ENCODE results near the gene MMP21.

Gene MMP21

GRCh38 chr10:125756196-125756595, 19.4 kb downstream of the MMP21 start:
- TF ChIP-seq, protein P1, sequence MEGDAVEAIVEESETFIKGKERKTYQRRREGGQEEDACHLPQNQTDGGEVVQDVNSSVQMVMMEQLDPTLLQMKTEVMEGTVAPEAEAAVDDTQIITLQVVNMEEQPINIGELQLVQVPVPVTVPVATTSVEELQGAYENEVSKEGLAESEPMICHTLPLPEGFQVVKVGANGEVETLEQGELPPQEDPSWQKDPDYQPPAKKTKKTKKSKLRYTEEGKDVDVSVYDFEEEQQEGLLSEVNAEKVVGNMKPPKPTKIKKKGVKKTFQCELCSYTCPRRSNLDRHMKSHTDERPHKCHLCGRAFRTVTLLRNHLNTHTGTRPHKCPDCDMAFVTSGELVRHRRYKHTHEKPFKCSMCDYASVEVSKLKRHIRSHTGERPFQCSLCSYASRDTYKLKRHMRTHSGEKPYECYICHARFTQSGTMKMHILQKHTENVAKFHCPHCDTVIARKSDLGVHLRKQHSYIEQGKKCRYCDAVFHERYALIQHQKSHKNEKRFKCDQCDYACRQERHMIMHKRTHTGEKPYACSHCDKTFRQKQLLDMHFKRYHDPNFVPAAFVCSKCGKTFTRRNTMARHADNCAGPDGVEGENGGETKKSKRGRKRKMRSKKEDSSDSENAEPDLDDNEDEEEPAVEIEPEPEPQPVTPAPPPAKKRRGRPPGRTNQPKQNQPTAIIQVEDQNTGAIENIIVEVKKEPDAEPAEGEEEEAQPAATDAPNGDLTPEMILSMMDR (IDR thresholded peaks at IDR 0.05) = no peak
- no peaks in the 10 kb centered on the region for H3K79me2 ChIP-seq
- no peaks in the 10 kb centered on the region for H3K36me3 ChIP-seq (ENCODE audit: control insufficient read depth, insufficient read depth, low read length)
- H2AFZ ChIP-seq = no peak overlapping the region
- peaks cover 3% of the 10 kb centered on the region for H3K4me1 ChIP-seq
- no peak overlapping the region for H3K9ac ChIP-seq
- H3K9me3 ChIP-seq (ENCODE audit: control insufficient read depth, low read length) = no peaks in the 10 kb centered on the region
- H3K27ac ChIP-seq = no peak overlapping the region
- H3K4me2 ChIP-seq (ENCODE audit: low read length) = no peak overlapping the region
- no peaks in the 10 kb centered on the region for H3K27me3 ChIP-seq (ENCODE audit: control insufficient read depth, insufficient read depth, low read length)
- H3K4me3 ChIP-seq (ENCODE audit: low read depth, low read length) = no peak overlapping the region

DNA sequence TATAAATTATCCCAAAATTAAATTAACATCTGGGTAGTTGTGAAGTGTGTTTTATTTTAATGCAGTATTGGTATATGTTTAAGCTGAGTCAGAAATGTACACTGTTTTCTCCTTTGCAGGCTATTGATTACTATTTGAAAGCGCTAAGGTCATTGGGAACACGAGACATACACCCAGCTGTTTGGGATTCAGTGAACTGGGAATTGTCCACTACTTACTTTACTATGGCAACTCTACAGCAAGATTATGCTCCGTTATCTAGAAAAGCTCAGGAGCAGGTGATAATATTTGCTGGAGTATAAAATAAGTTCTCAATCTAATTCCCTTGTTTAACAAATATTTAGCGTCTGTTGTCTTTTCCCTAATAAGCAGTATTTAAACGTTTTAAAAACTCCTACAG, 28.2 kb downstream of the MMP21 start:
- H3K4me2 ChIP-seq (ENCODE audit: low read length) = no peak overlapping the region
- TF ChIP-seq, protein P1 (IDR thresholded peaks at IDR 0.05) = no peak
- no peak overlapping the region for H3K9ac ChIP-seq
- no peaks in the 10 kb centered on the region for H3K27me3 ChIP-seq (ENCODE audit: control insufficient read depth, insufficient read depth, low read length)
- H2AFZ ChIP-seq = no peak overlapping the region
- peaks cover 7% of the 10 kb centered on the region for H3K4me1 ChIP-seq
- H3K4me3 ChIP-seq (ENCODE audit: low read depth, low read length) = no peak overlapping the region
- no peaks in the 10 kb centered on the region for H3K36me3 ChIP-seq (ENCODE audit: control insufficient read depth, insufficient read depth, low read length)
- no peaks in the 10 kb centered on the region for H3K79me2 ChIP-seq
- no peak overlapping the region for H3K27ac ChIP-seq
- H3K9me3 ChIP-seq (ENCODE audit: control insufficient read depth, low read length) = no peaks in the 10 kb centered on the region

GRCh38 chr10:125744909-125745308, 30.7 kb downstream of the MMP21 start:
- Histone ChIP-seq H3K4me3 (ENCODE audit: low read depth, low read length) (no peak overlapping the region), H3K9ac (no peak overlapping the region), H3K4me1 (no peaks in the 10 kb centered on the region), H2AFZ (no peak overlapping the region), H3K36me3 (ENCODE audit: control insufficient read depth, insufficient read depth, low read length) (no peaks in the 10 kb centered on the region), H3K9me3 (ENCODE audit: control insufficient read depth, low read length) (no peaks in the 10 kb centered on the region), H3K27me3 (ENCODE audit: control insufficient read depth, insufficient read depth, low read length) (no peaks in the 10 kb centered on the region), H3K79me2 (no peaks in the 10 kb centered on the region), H3K27ac (no peak overlapping the region), H3K4me2 (ENCODE audit: low read length) (no peak overlapping the region)
- TF ChIP-seq, protein P1 (IDR thresholded peaks at IDR 0.05) = no peak

GRCh38 chr10:125742465-125742864, 33.2 kb downstream of the MMP21 start:
- Histone ChIP-seq H3K4me2 (ENCODE audit: low read length) (no peak overlapping the region), H3K27me3 (ENCODE audit: control insufficient read depth, insufficient read depth, low read length) (no peaks in the 10 kb centered on the region), H2AFZ (no peak overlapping the region), H3K79me2 (no peaks in the 10 kb centered on the region), H3K9ac (no peak overlapping the region), H3K36me3 (ENCODE audit: control insufficient read depth, insufficient read depth, low read length) (no peaks in the 10 kb centered on the region), H3K27ac (no peak overlapping the region), H3K4me3 (ENCODE audit: low read depth, low read length) (no peak overlapping the region), H3K4me1 (no peaks in the 10 kb centered on the region), H3K9me3 (ENCODE audit: control insufficient read depth, low read length) (no peaks in the 10 kb centered on the region)
- TF ChIP-seq, protein P1 (IDR thresholded peaks at IDR 0.05) = no peak

- Histone ChIP-seq H3K79me2 (no peaks in the 10 kb centered on the region), H2AFZ (no peak overlapping the region), H3K9ac (no peak overlapping the region), H3K27ac (no peak overlapping the region), H3K4me3 (ENCODE audit: low read depth, low read length) (no peak overlapping the region), H3K27me3 (ENCODE audit: control insufficient read depth, insufficient read depth, low read length) (no peaks in the 10 kb centered on the region), H3K9me3 (ENCODE audit: control insufficient read depth, low read length) (no peaks in the 10 kb centered on the region), H3K4me2 (ENCODE audit: low read length) (no peak overlapping the region), H3K36me3 (ENCODE audit: control insufficient read depth, insufficient read depth, low read length) (no peaks in the 10 kb centered on the region), H3K4me1 (no peaks in the 10 kb centered on the region)
- TF ChIP-seq, protein P1 (IDR thresholded peaks at IDR 0.05) = no peak
Measured at GRCh38 chr10:125739994-125740679, 35.5 kb downstream of the MMP21 start.

All from parathyroid adenoma (tissue), 2 donors.